Mucosa of descending colon (tissue), 3 donors: ENCODE measurements around the gene B4GALNT3. TPM values are rescaled to one million over a fixed set of nuclear protein-coding genes. Genes with fewer than 3 reads are reported as not detected.

Experiments used
- ATAC-seq: fragments of 200-7000 bp; cut with Tn5 transposase; one replicate; pipeline ENCODE4 v1.9.1; 2020; ENCODE audit warnings: mild to moderate bottlenecking, moderate library complexity
- DNase-seq, 3 donors: peaks; one replicate each; pipeline ENCODE4 v3.0.0-alpha.2; 2020
- H3K36me3 ChIP-seq: fragments of 200-600 bp; one replicate; pipeline ENCODE4 v1.8.0; 2021; ENCODE audit warnings: low read depth, mild to moderate bottlenecking
- H3K4me1 ChIP-seq: fragments of 200-600 bp; one replicate; pipeline ENCODE4 v1.8.0; 2021; ENCODE audit warnings: low read depth, mild to moderate bottlenecking
- H3K4me3 ChIP-seq: fragments of 200-600 bp; one replicate; pipeline ENCODE4 v1.8.0; 2021; ENCODE audit warnings: mild to moderate bottlenecking
- H3K9me3 ChIP-seq: fragments of 200-600 bp; one replicate; pipeline ENCODE4 v1.8.0; 2021; ENCODE audit warnings: mild to moderate bottlenecking
- intact Hi-C, 2 donors: fragments of 100-400 bp; cut with DNase I in 1 of 2; cut with micrococcal nuclease in 1 of 2; formaldehyde crosslinking; loops; one replicate each; pipeline versions ENCODE4 v1.11.0 to v1.11.1; 2022; cut with DNase I, micrococcal nuclease
- total RNA-seq, 3 donors: library from RNA; stranded (reverse); fragmentation: NEBNext Ultra II Directional in 2 of 3; extraction: Animal tissue kit (Norgen Biotek cat#: 25700) in 2 of 3; gene quantifications; one replicate each; pipeline versions ENCODE4 v1.2.1 to v1.2.4, GENCODE V29; 2021 to 2023
- TF ChIP-seq, protein P1 (sequence below): fragments of 200-600 bp; IDR thresholded peaks from one replicate; pipeline ENCODE4 v1.8.0; 2022; ENCODE audit warnings: antibody characterized with exemption, mild to moderate bottlenecking
- donor health status: DM: no; HTN: no; CAD: no; lungs with moderate emphysema.
- donor health status: DM: no; HTN: no; CAD: no.
- donor health status: DM: no; HTN: yes; CAD: no.

B4GALNT3 gene
- total RNA-seq, 3 donors from 2014 or later, result 62.9 to 134 (median 94.9) TPM

DNA sequence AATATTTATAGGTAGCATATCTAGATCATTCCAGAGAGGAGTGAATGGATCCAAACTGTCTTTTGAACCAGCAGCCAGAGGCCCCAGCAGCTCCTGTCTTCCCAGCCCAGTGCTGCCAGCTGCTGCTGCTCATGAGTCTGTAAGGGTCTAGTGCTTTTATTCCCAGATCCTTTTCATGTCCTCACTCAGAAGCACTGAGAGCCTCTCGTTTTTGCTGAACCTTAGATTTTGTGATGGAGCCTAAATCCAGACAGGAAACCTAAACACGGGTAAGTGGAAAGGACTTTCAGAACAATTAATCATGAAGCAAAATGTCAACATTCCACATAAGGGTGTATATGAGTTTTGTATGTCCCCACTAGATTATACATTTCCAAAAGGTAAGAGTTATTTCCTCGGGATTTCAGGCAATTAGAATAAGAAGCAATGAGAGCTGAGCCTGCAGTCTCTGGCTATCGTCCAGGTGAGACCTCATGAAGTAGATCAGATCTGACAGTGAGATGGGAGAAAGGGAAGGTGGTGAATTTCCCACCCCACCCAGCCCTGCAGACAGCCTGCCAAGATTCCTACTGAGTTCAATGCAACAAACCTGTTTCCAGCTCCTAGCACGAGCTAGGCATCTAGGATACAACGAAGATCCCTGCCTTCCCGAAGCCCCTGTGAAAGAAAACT, 119.1 kb downstream of the B4GALNT3 start:
- intact Hi-C loops, result loop anchor here (10.0 kb wide), 3 partner anchors 176 to 366 kb away; partner anchors contain the start of genes RAD52 (in 1 of the 2) and WNK1 (in 1 of the 2)
- Histone ChIP-seq H3K4me3 (no peak overlapping the region), H3K36me3 (no peaks in the 10 kb centered on the region), H3K9me3 (no peaks in the 10 kb centered on the region), H3K4me1 (peaks cover 6% of the 10 kb centered on the region)
- ATAC-seq (no peak), DNase-seq (no peak)
- TF ChIP-seq, protein P1, sequence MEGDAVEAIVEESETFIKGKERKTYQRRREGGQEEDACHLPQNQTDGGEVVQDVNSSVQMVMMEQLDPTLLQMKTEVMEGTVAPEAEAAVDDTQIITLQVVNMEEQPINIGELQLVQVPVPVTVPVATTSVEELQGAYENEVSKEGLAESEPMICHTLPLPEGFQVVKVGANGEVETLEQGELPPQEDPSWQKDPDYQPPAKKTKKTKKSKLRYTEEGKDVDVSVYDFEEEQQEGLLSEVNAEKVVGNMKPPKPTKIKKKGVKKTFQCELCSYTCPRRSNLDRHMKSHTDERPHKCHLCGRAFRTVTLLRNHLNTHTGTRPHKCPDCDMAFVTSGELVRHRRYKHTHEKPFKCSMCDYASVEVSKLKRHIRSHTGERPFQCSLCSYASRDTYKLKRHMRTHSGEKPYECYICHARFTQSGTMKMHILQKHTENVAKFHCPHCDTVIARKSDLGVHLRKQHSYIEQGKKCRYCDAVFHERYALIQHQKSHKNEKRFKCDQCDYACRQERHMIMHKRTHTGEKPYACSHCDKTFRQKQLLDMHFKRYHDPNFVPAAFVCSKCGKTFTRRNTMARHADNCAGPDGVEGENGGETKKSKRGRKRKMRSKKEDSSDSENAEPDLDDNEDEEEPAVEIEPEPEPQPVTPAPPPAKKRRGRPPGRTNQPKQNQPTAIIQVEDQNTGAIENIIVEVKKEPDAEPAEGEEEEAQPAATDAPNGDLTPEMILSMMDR, result no peak

DNA sequence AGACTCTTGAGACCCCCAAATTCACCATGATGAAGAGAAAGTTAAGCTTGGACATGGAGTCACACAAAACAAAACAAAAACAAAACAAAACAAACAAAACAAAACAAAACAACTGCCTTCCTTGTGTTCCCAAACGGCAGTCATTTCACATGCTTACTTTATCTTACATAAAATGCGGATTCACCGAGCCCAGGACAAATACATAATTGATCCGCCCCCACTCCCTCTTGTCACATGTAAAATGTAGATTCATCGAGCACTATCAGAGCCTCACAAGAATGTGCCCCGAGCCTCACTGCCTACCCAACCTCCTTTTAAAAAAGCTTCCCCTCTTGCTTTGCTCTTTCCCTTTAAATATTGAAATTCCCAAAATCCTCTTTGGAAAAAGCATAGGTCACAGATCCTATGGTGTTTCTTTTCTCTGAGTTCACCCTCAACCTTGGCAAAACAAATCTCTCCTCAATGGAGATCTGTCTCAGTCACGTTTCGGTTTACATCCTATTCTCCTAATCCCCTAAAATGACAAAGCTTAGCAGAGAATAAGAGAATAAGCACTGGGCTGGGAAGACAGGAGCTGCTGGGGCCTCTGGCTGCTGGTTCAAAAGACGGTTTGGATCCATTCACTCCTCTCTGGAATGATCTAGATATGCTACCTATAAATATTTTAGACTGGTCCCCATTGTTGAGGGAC, 119.8 kb downstream of the B4GALNT3 start:
- H3K36me3 ChIP-seq, result no peaks in the 10 kb centered on the region
- DNase-seq, result no peak
- no peaks in the 10 kb centered on the region for H3K9me3 ChIP-seq
- H3K4me3 ChIP-seq, result no peak overlapping the region
- TF ChIP-seq, protein P1, result no peak
- ATAC-seq, result no peak
- H3K4me1 ChIP-seq, result peaks cover 6% of the 10 kb centered on the region
- intact Hi-C loops, result loop anchor here (10.0 kb wide), 3 partner anchors 175 to 365 kb away; partner anchors contain the start of genes RAD52 (in 1 of the 2) and WNK1 (in 1 of the 2)

DNA sequence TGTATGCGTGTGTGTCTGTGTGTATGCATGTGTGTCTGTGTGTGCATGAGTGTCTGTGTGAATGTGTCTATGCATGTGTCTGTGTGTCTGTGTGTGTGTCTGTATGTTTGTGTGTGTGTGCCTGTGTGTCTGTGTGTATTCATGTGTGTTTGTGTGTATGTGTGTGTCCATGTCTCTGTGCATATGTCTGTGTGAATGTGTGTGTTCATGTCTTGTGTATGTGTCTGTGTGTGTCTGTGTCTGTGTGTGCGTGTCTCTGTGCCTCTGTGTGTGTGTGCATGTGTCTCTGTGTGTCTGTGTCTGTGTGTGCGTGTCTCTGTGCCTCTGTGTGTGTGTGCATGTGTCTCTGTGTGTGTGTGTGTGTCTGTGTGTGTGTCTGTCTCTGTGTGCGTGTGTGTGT, 121.1 kb downstream of the B4GALNT3 start:
- no peak for DNase-seq
- Histone ChIP-seq H3K4me3 (no peak overlapping the region), H3K36me3 (no peaks in the 10 kb centered on the region), H3K4me1 (peaks cover 6% of the 10 kb centered on the region), H3K9me3 (no peaks in the 10 kb centered on the region)
- TF ChIP-seq, protein P1, result no peak
- intact Hi-C loops, result no loop called here
- ATAC-seq, result no peak

DNA sequence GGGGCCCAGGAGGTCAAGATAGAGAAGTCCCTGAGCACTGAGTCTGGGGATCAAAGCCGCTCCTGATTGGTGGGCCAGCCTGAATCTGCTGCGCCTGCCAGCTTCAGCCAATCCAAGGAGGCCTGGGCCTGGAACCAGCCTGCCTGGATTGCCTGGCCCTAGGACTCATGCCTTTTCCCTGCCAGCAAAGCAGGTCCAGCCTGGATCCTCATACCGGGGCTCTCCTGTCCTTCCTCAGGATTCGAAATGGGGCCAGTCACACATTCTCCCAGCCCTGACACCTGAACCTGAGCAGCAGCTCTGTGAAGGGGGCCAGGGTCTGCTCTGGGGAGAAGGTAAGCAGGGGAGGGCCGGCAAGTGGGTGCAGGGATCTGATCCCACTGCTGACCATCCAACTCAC, 121.6 kb downstream of the B4GALNT3 start:
- H3K4me1 ChIP-seq, result peaks cover 1% of the 10 kb centered on the region
- H3K4me3 ChIP-seq, result no peak overlapping the region
- ATAC-seq, result no peak
- TF ChIP-seq, protein P1, result no peak
- no peaks in the 10 kb centered on the region for H3K9me3 ChIP-seq
- H3K36me3 ChIP-seq, result no peaks in the 10 kb centered on the region
- intact Hi-C loops, result no loop called here
- no peak for DNase-seq

DNA sequence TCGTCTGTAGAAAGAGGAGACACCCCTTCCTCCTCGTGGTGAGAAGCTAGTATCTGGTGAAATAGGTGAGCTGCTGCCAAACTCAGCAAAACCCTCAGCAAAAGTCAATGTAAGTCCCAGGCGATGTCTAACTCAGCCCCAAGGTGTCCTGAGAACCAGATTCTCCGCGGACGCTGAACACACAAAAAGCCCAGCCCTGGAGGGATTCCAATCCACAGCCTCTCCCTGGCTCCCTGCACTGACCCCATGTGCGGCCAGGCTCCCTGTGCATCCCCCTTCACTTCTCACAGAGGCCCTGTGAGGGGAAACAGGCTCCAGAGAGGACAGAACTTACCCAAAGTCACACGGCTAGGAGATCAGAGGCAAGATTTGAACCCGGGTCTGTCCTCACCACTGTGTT, 122.0 kb downstream of the B4GALNT3 start:
- TF ChIP-seq, protein P1, result no peak
- DNase-seq (no peak), ATAC-seq (no peak)

More for the DNA sequence above, 122.0 kb downstream of the B4GALNT3 start:
- Histone ChIP-seq H3K4me1 (no peaks in the 10 kb centered on the region), H3K9me3 (no peaks in the 10 kb centered on the region), H3K4me3 (no peak overlapping the region), H3K36me3 (no peaks in the 10 kb centered on the region)
- intact Hi-C loops, result no loop called here
